Adrenal gland (tissue), 5 donors: ENCODE results near the gene ZNF503.

Experiments used
- POLR2A ChIP-seq, 2 donors: fragments of 450-650 bp; IDR thresholded peaks; one replicate each; pipeline ENCODE4 v1.6.1; 2017; ENCODE audit warnings: antibody characterized with exemption in 2 of 2, mild to moderate bottlenecking in 2 of 2, moderate library complexity in 1 of 2
- TF ChIP-seq, protein P1 (sequence below), 6 experiments: fragments of 450-650 bp in 4 of 6; fragments of 200-600 bp in 2 of 6; sonication (generic) in 1 of 6; IDR thresholded peaks; 1 replicate in 5 of 6; 2 replicates in 1 of 6; pipeline versions ENCODE4 v1.5.1 to v1.8.0; 2016 to 2021; ENCODE audit warnings: antibody characterized with exemption in 6 of 6, mild to moderate bottlenecking in 2 of 6, moderate library complexity in 1 of 6
- donor health status: DM: no; HTN: no; CAD: no.

DNA sequence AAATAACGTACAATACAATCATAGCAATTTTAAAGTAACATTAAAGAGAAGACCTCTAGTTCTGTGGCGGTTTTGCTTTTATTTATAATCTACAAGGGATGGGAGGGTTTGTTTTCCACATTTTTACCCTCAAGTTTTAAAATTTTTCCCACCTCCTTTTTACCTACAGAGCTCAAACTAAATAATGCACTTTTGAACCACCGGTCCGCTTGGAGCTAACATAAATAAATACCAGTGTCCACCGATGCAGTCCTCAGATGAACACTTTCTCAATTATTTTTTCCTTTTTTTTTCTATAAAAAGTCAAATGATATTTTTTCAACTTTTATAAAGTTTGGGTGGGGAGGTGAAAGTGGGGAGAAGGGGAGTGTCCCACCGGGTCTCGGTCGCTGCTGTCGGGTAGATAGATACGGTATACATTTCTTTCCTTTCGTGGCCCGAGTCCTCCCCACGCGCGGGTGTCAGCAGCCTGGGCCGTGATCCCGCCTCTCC is 3.3 kb downstream of the ZNF503 start:
- TF ChIP-seq, protein P1, sequence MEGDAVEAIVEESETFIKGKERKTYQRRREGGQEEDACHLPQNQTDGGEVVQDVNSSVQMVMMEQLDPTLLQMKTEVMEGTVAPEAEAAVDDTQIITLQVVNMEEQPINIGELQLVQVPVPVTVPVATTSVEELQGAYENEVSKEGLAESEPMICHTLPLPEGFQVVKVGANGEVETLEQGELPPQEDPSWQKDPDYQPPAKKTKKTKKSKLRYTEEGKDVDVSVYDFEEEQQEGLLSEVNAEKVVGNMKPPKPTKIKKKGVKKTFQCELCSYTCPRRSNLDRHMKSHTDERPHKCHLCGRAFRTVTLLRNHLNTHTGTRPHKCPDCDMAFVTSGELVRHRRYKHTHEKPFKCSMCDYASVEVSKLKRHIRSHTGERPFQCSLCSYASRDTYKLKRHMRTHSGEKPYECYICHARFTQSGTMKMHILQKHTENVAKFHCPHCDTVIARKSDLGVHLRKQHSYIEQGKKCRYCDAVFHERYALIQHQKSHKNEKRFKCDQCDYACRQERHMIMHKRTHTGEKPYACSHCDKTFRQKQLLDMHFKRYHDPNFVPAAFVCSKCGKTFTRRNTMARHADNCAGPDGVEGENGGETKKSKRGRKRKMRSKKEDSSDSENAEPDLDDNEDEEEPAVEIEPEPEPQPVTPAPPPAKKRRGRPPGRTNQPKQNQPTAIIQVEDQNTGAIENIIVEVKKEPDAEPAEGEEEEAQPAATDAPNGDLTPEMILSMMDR (IDR thresholded peaks at IDR 0.05) = no peak
- TF ChIP-seq POLR2A (IDR thresholded peaks at IDR 0.05) = no peak
